DOHH2 (cell line): ENCODE data around the gene ETV4.

Source experiments
- CTCF ChIP-seq: fragments of 200-600 bp; sonication (generic); IDR thresholded peaks from one replicate; pipeline ENCODE4 v1.5.1; 2014; ENCODE audit warnings: antibody characterized with exemption, mild to moderate bottlenecking, low read depth, low read length; ENCODE audit not compliant: poor library complexity, severe bottlenecking
- EZH2phosphoT487 ChIP-seq: fragments of 200-600 bp; sonication (generic); IDR thresholded peaks from 2 replicates; pipeline ENCODE4 v1.6.1; 2017; ENCODE audit warnings: borderline replicate concordance, mild to moderate bottlenecking, antibody characterized with exemption, low read length, moderate library complexity, mixed read lengths

DNA sequence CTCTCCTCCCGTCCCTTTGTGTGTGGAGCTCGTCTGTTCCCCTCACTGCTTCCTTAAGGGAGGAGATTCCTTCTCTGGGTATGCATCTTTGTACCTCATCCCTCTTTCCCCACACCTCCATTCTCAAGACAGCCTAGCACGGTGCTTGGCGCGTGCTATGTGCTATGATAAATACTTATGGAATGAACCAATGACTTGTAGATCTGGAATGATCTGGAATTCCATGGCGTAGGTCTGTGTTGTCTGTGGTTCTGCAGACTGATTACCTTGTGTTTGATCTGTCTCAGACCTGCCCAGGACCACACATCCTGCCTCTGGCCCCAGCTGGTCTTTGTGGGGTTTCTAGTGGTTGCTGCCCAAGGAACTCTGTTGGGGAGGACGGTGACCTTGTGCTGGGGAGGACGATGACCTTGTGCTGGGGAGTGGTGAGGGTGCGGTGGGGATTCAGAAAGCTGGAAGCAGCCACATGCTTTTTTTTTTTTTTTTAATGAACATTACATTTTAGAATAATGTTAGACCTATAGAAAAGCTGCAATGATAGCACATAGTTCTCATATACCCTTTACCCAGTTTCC is 33.5 kb upstream of the ETV4 start:
- TF ChIP-seq CTCF (no peak), EZH2phosphoT487 (no peak)
